Mucosa of gallbladder (tissue), 1 donor: Measurements from ENCODE around the gene CRYGS. TPM values are rescaled to one million over a fixed set of nuclear protein-coding genes. Genes with fewer than 3 reads are reported as not detected.

Source experiments
- DNase-seq: peaks from one replicate; pipeline ENCODE4 v3.0.0-alpha.2; 2020; ENCODE audit warnings: low spot score
- total RNA-seq: library from RNA; stranded (reverse); gene quantifications from one replicate; pipeline ENCODE4 v1.2.1, GENCODE V29; 2021
- donor health status: DM: no; HTN: no; CAD: no.

The CRYGS gene
- total RNA-seq, 1 donor from 2014 or later = 2.7 TPM

GRCh38 chr3:186493525-186494255 is 50.5 kb downstream of the CRYGS start:
- DNase-seq = no peak

- DNase-seq = no peak
Observed at GRCh38 chr3:186492385-186492984, 51.7 kb downstream of the CRYGS start.

GRCh38 chr3:186489507-186489906 is 54.7 kb downstream of the CRYGS start:
- DNase-seq = no peak

Other genes starting within 250 kb of the CRYGS start
- 7.3 TPM for gene DGKG, start 182.1 kb downstream of the CRYGS start, total RNA-seq
- 11.0 TPM for gene TBCCD1, start 23.0 kb upstream of the CRYGS start, total RNA-seq
- 48.1 TPM for gene DNAJB11, start 26.3 kb upstream of the CRYGS start, total RNA-seq
- gene AHSG, start 68.7 kb upstream of the CRYGS start, total RNA-seq = 2.2 TPM
- not detected for gene FETUB, start 96.0 kb upstream of the CRYGS start, total RNA-seq
- 0.49 TPM for gene HRG, start 121.6 kb upstream of the CRYGS start, total RNA-seq
- gene KNG1, start 173.0 kb upstream of the CRYGS start, total RNA-seq = 0.43 TPM
- 535 TPM for gene EIF4A2, start 239.2 kb upstream of the CRYGS start, total RNA-seq